Frontal cortex (tissue), 4 donors: ENCODE measurements around the gene LGR4. TPM values are rescaled to one million over a fixed set of nuclear protein-coding genes. Genes with fewer than 3 reads are reported as not detected.
"Not testable (repeated sequence)": the region's sequence is repeated elsewhere in the genome, so short reads cannot be mapped to it uniquely, and the experiment has no call there.

Experiments
- DNase-seq, 2 donors: peaks; one replicate each; pipeline ENCODE4 v3.0.0; 2012; ENCODE audit warnings: low spot score in 2 of 2
- FAIRE-seq: peaks from 2 replicates; lab custom pipeline; 2012; peaks lifted over from hg19 to GRCh38; lab: Jason Lieb, UNC
- total RNA-seq: library from RNA; depleted of rRNA; stranded (reverse); fragments of >200 nt; gene quantifications from one replicate; pipeline ENCODE4 v1.2.3, GENCODE V29; 2014
- donor health status: control.
- donor health status: control.
- donor health status: control.

The LGR4 gene
- total RNA-seq, 1 donor from 2014 or later, result 17.1 TPM

GRCh38 chr11:27358296-27358695, 114.3 kb downstream of the LGR4 start:
- no peak for FAIRE-seq
- no peak for DNase-seq

GRCh38 chr11:27357250-27357649, 115.3 kb downstream of the LGR4 start:
- no peak for DNase-seq
- FAIRE-seq, result no peak

GRCh38 chr11:27356624-27357222, 115.9 kb downstream of the LGR4 start:
- FAIRE-seq, result peak; percentile 43

GRCh38 chr11:27355575-27356104, 117.0 kb downstream of the LGR4 start:
- FAIRE-seq (no peak), DNase-seq (no peak)

More at GRCh38 chr11:27356624-27357222, 115.9 kb downstream of the LGR4 start:
- no peak for DNase-seq

- no peak for FAIRE-seq
- DNase-seq, result no peak
Observed at GRCh38 chr11:27354359-27354965, 118.1 kb downstream of the LGR4 start.

- no peak for DNase-seq
- FAIRE-seq, result no peak
Observed at GRCh38 chr11:27353593-27354358, 118.8 kb downstream of the LGR4 start.

GRCh38 chr11:27352781-27353180, 119.8 kb downstream of the LGR4 start:
- DNase-seq (no peak), FAIRE-seq (no peak)

- no peak for FAIRE-seq
- no peak for DNase-seq
Observed at GRCh38 chr11:27350511-27350910, 122.1 kb downstream of the LGR4 start.

- no peak for FAIRE-seq
- no peak for DNase-seq
Observed at GRCh38 chr11:27349919-27350318, 122.7 kb downstream of the LGR4 start.

- FAIRE-seq (peak; percentile 49), DNase-seq (no peak)
Observed at GRCh38 chr11:27348340-27348873, 124.2 kb downstream of the LGR4 start.

- DNase-seq (no peak), FAIRE-seq (no peak)
Observed at GRCh38 chr11:27347359-27348339, 124.9 kb downstream of the LGR4 start.

- no peak for FAIRE-seq
- DNase-seq, result no peak
Observed at GRCh38 chr11:27339941-27340340, 132.6 kb downstream of the LGR4 start.

- not testable (repeated sequence) for FAIRE-seq, DNase-seq
Observed at GRCh38 chr11:27334764-27335163, 137.8 kb downstream of the LGR4 start.

- DNase-seq, result no peak
- no peak for FAIRE-seq
Observed at GRCh38 chr11:27331981-27332380, 140.6 kb downstream of the LGR4 start.

- DNase-seq, result no peak
- no peak for FAIRE-seq
Observed at GRCh38 chr11:27330633-27331270, 141.8 kb downstream of the LGR4 start.

- DNase-seq, result no peak
- no peak for FAIRE-seq
Observed at GRCh38 chr11:27329867-27330632, 142.5 kb downstream of the LGR4 start.

- DNase-seq, result no peak
- no peak for FAIRE-seq
Observed at GRCh38 chr11:27328614-27329013, 144.0 kb downstream of the LGR4 start.

- not testable (repeated sequence) for FAIRE-seq, DNase-seq
Observed at GRCh38 chr11:27327064-27327463, 145.5 kb downstream of the LGR4 start.
